Colonic mucosa (tissue), 4 donors: Measurements from ENCODE around the gene EFNA4. TPM values are rescaled to one million over a fixed set of nuclear protein-coding genes. Genes with fewer than 3 reads are reported as not detected.

ENCODE experiments used
- DNase-seq: peaks from one replicate; pipeline ENCODE4 v3.0.0-alpha.2; 2020
- H3K27ac ChIP-seq: fragments of 200-600 bp; one replicate; pipeline ENCODE4 v1.8.0; 2021
- H3K27me3 ChIP-seq: fragments of 200-600 bp; one replicate; pipeline ENCODE4 v1.8.0; 2021
- H3K36me3 ChIP-seq: fragments of 200-600 bp; one replicate; pipeline ENCODE4 v1.8.0; 2021
- H3K4me1 ChIP-seq: fragments of 200-600 bp; one replicate; pipeline ENCODE4 v1.8.0; 2021; ENCODE audit warnings: mild to moderate bottlenecking
- H3K4me3 ChIP-seq: fragments of 200-600 bp; one replicate; pipeline ENCODE4 v1.8.0; 2021
- H3K9ac ChIP-seq, 2 donors: one replicate each; pipeline ENCODE4 v1.7.0; 2013; ENCODE audit warnings: control low read depth in 2 of 2, low read depth in 2 of 2, low read length in 2 of 2
- H3K9me3 ChIP-seq: fragments of 200-600 bp; one replicate; pipeline ENCODE4 v1.8.0; 2021
- intact Hi-C: fragments of 100-400 bp; cut with DNase I; formaldehyde crosslinking; loops from one replicate; pipeline ENCODE4 v1.14.1; 2022
- total RNA-seq, 2 donors: library from RNA; stranded (reverse); fragmentation: NEBNext Ultra II Directional in 1 of 2; extraction: Animal tissue kit (Norgen Biotek cat#: 25700) in 1 of 2; gene quantifications; one replicate each; pipeline ENCODE4 v1.2.1, GENCODE V29; 2021
- TF ChIP-seq, protein P1 (sequence below): fragments of 200-600 bp; IDR thresholded peaks from one replicate; pipeline ENCODE4 v1.8.0; 2022; ENCODE audit warnings: antibody characterized with exemption, mild to moderate bottlenecking
- donor health status: healthy.
- donor health status: DM: no; HTN: no; CAD: no.
- donor health status: DM: no; HTN: no; CAD: no.

Gene EFNA4
- total RNA-seq, 2 donors from 2014 or later = 26.1 to 27.2 TPM

DNA sequence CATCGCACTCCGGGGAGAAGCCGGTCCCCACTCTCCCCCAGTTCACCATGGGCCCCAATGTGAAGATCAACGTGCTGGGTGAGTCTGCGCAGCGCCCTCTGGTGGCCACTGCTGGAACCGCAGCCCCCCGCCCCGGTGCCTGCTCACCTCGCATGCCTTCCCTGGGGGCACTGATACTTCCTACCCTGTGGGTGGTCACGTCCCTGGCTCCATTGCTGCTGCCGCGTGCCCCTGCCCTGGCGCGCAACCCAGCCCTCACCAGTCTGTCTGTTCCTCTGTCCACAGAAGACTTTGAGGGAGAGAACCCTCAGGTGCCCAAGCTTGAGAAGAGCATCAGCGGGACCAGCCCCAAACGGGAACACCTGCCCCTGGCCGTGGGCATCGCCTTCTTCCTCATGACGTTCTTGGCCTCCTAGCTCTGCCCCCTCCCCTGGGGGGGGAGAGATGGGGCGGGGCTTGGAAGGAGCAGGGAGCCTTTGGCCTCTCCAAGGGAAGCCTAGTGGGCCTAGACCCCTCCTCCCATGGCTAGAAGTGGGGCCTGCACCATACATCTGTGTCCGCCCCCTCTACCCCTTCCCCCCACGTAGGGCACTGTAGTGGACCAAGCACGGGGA, 22.7 kb downstream of the EFNA4 start:
- H3K9ac ChIP-seq = peak overlapping the region in 1 of 2 donors; percentile 86
- H3K9me3 ChIP-seq = no peaks in the 10 kb centered on the region
- H3K36me3 ChIP-seq = no peaks in the 10 kb centered on the region
- H3K27me3 ChIP-seq = peaks cover 11% of the 10 kb centered on the region
- H3K4me1 ChIP-seq = peaks cover 29% of the 10 kb centered on the region
- peak overlapping the region; percentile 56 for H3K4me3 ChIP-seq
- intact Hi-C loops = no loop called here
- H3K27ac ChIP-seq = peak overlapping the region; percentile 95
- DNase-seq = peak; percentile 77
- TF ChIP-seq, protein P1, sequence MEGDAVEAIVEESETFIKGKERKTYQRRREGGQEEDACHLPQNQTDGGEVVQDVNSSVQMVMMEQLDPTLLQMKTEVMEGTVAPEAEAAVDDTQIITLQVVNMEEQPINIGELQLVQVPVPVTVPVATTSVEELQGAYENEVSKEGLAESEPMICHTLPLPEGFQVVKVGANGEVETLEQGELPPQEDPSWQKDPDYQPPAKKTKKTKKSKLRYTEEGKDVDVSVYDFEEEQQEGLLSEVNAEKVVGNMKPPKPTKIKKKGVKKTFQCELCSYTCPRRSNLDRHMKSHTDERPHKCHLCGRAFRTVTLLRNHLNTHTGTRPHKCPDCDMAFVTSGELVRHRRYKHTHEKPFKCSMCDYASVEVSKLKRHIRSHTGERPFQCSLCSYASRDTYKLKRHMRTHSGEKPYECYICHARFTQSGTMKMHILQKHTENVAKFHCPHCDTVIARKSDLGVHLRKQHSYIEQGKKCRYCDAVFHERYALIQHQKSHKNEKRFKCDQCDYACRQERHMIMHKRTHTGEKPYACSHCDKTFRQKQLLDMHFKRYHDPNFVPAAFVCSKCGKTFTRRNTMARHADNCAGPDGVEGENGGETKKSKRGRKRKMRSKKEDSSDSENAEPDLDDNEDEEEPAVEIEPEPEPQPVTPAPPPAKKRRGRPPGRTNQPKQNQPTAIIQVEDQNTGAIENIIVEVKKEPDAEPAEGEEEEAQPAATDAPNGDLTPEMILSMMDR = peak; percentile 99

DNA sequence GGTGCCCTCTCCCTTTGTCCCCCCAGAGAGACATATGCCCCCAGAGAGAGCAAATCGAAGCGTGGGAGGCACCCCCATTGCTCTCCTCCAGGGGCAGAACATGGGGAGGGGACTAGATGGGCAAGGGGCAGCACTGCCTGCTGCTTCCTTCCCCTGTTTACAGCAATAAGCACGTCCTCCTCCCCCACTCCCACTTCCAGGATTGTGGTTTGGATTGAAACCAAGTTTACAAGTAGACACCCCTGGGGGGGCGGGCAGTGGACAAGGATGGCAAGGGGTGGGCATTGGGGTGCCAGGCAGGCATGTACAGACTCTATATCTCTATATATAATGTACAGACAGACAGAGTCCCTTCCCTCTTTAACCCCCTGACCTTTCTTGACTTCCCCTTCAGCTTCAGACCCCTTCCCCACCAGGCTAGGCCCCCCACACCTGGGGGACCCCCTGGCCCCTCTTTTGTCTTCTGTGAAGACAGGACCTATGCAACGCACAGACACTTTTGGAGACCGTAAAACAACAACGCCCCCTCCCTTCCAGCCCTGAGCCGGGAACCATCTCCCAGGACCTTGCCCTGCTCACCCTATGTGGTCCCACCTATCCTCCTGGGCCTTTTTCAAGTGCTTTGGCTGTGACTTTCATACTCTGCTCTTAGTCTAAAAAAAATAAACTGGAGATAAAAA, 23.5 kb downstream of the EFNA4 start:
- H3K9ac ChIP-seq = no peak overlapping the region
- no peaks in the 10 kb centered on the region for H3K36me3 ChIP-seq
- H3K4me3 ChIP-seq = no peak overlapping the region
- H3K27me3 ChIP-seq = peaks cover 6% of the 10 kb centered on the region
- H3K27ac ChIP-seq = no peak overlapping the region
- no peak for DNase-seq
- H3K4me1 ChIP-seq = peaks cover 29% of the 10 kb centered on the region
- no peaks in the 10 kb centered on the region for H3K9me3 ChIP-seq
- TF ChIP-seq, protein P1 = no peak
- intact Hi-C loops = no loop called here

DNA sequence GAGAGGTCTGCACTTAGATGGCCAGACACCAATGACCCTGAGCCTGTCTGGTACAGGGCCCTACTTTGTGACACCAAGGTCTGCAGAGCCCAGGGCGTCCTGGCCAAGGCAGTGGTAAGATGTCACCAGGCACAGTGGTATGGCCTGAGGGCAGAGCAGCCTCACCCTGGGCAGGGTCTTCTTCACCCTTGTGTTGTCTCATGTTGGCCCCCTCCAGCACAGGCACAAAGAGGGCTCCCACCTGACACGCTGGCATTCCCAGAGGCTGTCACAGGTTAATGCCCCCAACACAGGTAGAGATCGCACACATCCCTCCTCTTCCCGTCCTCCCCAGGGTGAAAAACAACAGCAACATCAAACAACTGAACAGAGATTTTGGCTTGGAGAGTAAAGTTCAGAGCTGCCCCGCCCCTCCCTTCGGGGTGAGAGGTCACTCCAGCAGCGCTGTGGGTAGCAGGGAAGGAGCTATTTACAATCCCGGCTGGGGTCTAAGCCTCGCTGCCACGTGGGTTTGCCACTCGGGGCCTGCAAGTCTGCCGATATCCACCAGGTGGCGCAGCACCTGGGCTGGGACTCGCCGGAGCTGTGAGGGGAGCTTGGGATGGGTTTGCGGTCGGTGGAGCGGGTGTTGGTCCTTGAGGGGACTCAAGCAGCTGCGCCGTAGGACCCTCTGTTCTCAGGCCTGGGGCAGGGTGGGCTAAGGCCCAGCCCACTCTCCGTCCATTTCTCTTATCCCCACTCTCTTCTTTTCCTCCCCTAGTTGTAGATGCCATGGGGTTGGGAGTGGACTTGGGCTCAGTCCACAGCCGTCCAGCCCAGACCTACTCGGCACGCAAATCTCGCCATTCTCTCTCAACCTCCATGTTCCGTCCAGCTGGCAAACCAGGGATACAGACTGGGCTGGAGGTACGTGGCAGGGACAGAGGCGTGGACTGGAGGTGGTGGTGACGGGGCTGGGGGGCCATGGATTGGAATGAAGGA, 27.8 kb downstream of the EFNA4 start:
- TF ChIP-seq, protein P1 = peak; percentile 99
- H3K36me3 ChIP-seq = no peaks in the 10 kb centered on the region
- H3K9ac ChIP-seq = peak overlapping the region in 1 of 2 donors; percentile 32
- no peaks in the 10 kb centered on the region for H3K27me3 ChIP-seq
- H3K27ac ChIP-seq = no peak overlapping the region
- no peaks in the 10 kb centered on the region for H3K9me3 ChIP-seq
- no peak overlapping the region for H3K4me3 ChIP-seq
- DNase-seq = peak; percentile 85
- intact Hi-C loops = loop anchor here (1.0 kb wide), 1 partner anchor 77 kb away; no protein-coding TSS in a partner anchor
- peaks cover 6% of the 10 kb centered on the region for H3K4me1 ChIP-seq

DNA sequence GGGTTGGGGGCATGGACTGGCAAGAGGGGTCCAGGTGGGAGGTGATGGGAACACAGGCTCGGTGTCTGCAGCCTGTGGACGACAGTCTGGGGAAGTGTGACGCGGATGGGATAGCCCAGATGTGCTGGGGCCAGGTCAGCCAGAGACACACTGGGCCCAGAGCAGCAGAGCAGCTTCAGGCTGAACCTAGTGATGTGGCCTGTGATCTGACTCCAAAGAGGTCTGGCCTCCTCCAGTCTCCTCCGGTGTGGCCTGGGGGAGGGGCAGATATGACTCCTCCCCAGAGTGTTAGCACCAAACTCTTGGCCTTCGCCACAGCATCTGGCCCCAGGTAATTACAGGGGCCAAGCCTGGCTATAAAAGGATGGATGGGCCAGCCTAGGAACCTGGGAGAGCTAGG, 28.6 kb downstream of the EFNA4 start:
- Histone ChIP-seq H3K9ac (no peak overlapping the region), H3K4me1 (peaks cover 6% of the 10 kb centered on the region), H3K9me3 (no peaks in the 10 kb centered on the region), H3K36me3 (no peaks in the 10 kb centered on the region), H3K27me3 (no peaks in the 10 kb centered on the region), H3K4me3 (no peak overlapping the region), H3K27ac (no peak overlapping the region)
- intact Hi-C loops = no loop called here
- TF ChIP-seq, protein P1 = no peak
- no peak for DNase-seq

DNA sequence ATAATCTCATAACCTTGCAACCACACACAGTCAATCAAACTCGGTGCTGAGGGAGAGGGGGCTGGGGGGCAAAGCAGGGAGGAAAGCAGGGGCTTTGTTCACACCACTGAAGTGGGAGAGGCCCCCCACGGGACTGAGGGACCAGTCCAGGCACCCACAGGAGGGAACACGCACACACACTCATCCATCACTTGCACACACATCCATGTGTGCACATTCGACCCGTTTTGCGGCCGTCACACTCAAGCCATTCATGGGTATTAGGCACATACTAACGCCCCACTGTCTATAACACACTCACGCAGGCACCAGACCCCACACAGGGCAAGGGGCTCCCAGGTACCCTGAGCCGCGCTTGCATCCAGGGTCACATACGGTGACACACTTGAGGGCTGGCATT, 29.1 kb downstream of the EFNA4 start:
- TF ChIP-seq, protein P1 = no peak
- Histone ChIP-seq H3K27me3 (no peaks in the 10 kb centered on the region), H3K36me3 (no peaks in the 10 kb centered on the region), H3K9ac (no peak overlapping the region), H3K27ac (no peak overlapping the region), H3K4me3 (no peak overlapping the region), H3K9me3 (no peaks in the 10 kb centered on the region), H3K4me1 (peaks cover 6% of the 10 kb centered on the region)
- no peak for DNase-seq
- intact Hi-C loops = no loop called here
